Heart left ventricle (tissue), 16 donors: ENCODE data around the gene PRKG2. TPM values are rescaled to one million over a fixed set of nuclear protein-coding genes. Genes with fewer than 3 reads are reported as not detected.
"Not testable (repeated sequence)": the region's sequence is repeated elsewhere in the genome, so short reads cannot be mapped to it uniquely, and the experiment has no call there.

Experiments used
- ATAC-seq, 4 donors: fragments of 200-7000 bp; cut with Tn5 transposase; one replicate each; pipeline ENCODE4 v1.9.1; 2020 to 2022; ENCODE audit warnings: moderate library complexity in 4 of 4, mild to moderate bottlenecking in 3 of 4, moderate number of reproducible peaks in 1 of 4
- DNase-seq, 5 donors: peaks; one replicate each; pipeline ENCODE4 v3.0.0-alpha.2; 2020
- H3K27ac ChIP-seq, 12 donors: fragments of 200-600 bp; sonication (generic) in 4 of 12; one replicate each; pipeline versions ENCODE4 v1.5.0 to v1.8.0; 2016 to 2022; ENCODE audit warnings: mild to moderate bottlenecking in 2 of 12
- H3K27me3 ChIP-seq, 9 donors: fragments of 200-600 bp; sonication (generic) in 2 of 9; one replicate each; pipeline versions ENCODE4 v1.5.1 to v1.8.0; 2016 to 2022; ENCODE audit warnings: mild to moderate bottlenecking in 3 of 9
- H3K36me3 ChIP-seq, 9 donors: fragments of 200-600 bp; sonication (generic) in 2 of 9; one replicate each; pipeline versions ENCODE4 v1.5.0 to v1.8.0; 2018 to 2022; ENCODE audit warnings: mild to moderate bottlenecking in 2 of 9
- H3K4me1 ChIP-seq, 12 donors: fragments of 200-600 bp; sonication (generic) in 4 of 12; one replicate each; pipeline versions ENCODE4 v1.5.0 to v1.8.0; 2016 to 2022; ENCODE audit warnings: mild to moderate bottlenecking in 3 of 12
- H3K4me3 ChIP-seq, 12 donors: fragments of 200-600 bp; sonication (generic) in 4 of 12; one replicate each; pipeline versions ENCODE4 v1.5.0 to v1.8.0; 2017 to 2022; ENCODE audit warnings: mild to moderate bottlenecking in 9 of 12, moderate library complexity in 4 of 12
- H3K9me3 ChIP-seq, 12 donors: fragments of 200-600 bp; sonication (generic) in 4 of 12; one replicate each; pipeline versions ENCODE4 v1.5.0 to v1.8.0; 2016 to 2022; ENCODE audit warnings: mild to moderate bottlenecking in 1 of 12
- CTCF ChIP-seq, 12 donors: fragments of 200-600 bp; sonication (generic) in 4 of 12; IDR thresholded peaks; one replicate each; pipeline versions ENCODE4 v1.5.0 to v1.8.0; 2018 to 2022; ENCODE audit warnings: antibody characterized with exemption in 12 of 12, mild to moderate bottlenecking in 5 of 12
- POLR2A ChIP-seq, 2 donors: fragments of 450-650 bp; IDR thresholded peaks; one replicate each; pipeline ENCODE4 v1.6.1; 2017; ENCODE audit warnings: antibody characterized with exemption in 2 of 2, mild to moderate bottlenecking in 2 of 2, moderate library complexity in 2 of 2
- WGBS, 4 donors: extraction: QIAGEN DNeasy Blood & Tissue Kit in 2 of 4; methylation state at CpG; one replicate each; pipeline versions ENCODE4 v1.1.5 to v1.1.7; 2013 to 2018; 5-methylcytosine and 5-hydroxymethylcytosine counted together
- intact Hi-C, 10 donors: fragments of 100-400 bp; cut with DNase I; formaldehyde crosslinking; loops; one replicate each; pipeline versions ENCODE4 v1.11.1 to v1.14.2; 2022
- polyA plus RNA-seq, 2 donors: library from polyadenylated mRNA; stranded (reverse); fragments of 200-250 nt; gene quantifications; one replicate each; pipeline ENCODE4 v1.2.3, GENCODE V29; 2013
- total RNA-seq, 9 donors: library from RNA; depleted of rRNA in 2 of 9; stranded (reverse); fragments of >200 nt in 2 of 9; fragmentation: NEBNext Ultra II Directional in 3 of 9; extraction: Animal tissue kit (Norgen Biotek cat#: 25700) in 3 of 9; gene quantifications; one replicate each; pipeline versions ENCODE4 v1.1.0 to v1.2.4, GENCODE V29; 2016 to 2023
- donor health status: ischemic (EF 13 %, LVEDD 7.1; RV severe dilation, severe dysfunction).
- donor health status: healthy with polysubstance abuse.
- donor health status: DM: no; HTN: yes; CAD: no.
- donor health status: DM: no; HTN: no; CAD: no.
- donor health status: ischemic (EF 25% LVEDD 6.9; RV normal size, moderate dysfunction).
- donor health status: ischemic (EF 25% LVEDD 5.7; RV mildly dilated, moderate dysfunction).
- donor health status: healthy.
- donor health status: DM: yes; HTN: yes; CAD: no.
- donor health status: ischemic (EF 35%, LVEDD 5.7; RV mildly dilated, moderate dysfunction).
- donor health status: nonischemic (EF 11% LVEDD 7.7; RV severe dilation, severe dysfunction).
- donor health status: DM: yes; HTN: yes; CAD: no.
- donor health status: PGD.
- donor health status: ischemic (EF 29% LVEDD 5.4; RV normal size, mild dysfunction).
- donor health status: nonischemic (EF 23%, LVEDD 6.1; RV moderate dilation, normal function).

PRKG2 gene
- total and polyA plus RNA-seq, 11 donors: 0.06 to 0.75 (median 0.35) TPM; not detected in 5

GRCh38 chr4:81165861-81166430 is 49.1 kb downstream of the PRKG2 start:
- Histone ChIP-seq H3K4me1 (no peaks in the 10 kb centered on the region), H3K36me3 (no peaks in the 10 kb centered on the region), H3K27me3 (no peaks in the 10 kb centered on the region), H3K27ac (no peak overlapping the region), H3K9me3 (no peaks in the 10 kb centered on the region), H3K4me3 (no peak overlapping the region)
- ATAC-seq (no peak), DNase-seq (no peak)
- no peak for TF ChIP-seq POLR2A (IDR thresholded peaks at IDR 0.05)
- no peak for TF ChIP-seq CTCF (IDR thresholded peaks at IDR 0.05)
- intact Hi-C loops: no loop called here
- 15 to 32% (median 21%) methylated on average over 1 of the region's 1 CpG for WGBS, 4 donors

- H3K4me3 ChIP-seq: no peak overlapping the region
- no peak overlapping the region for H3K27ac ChIP-seq
- H3K36me3 ChIP-seq: no peaks in the 10 kb centered on the region
- intact Hi-C loops: no loop called here
- WGBS, 4 donors: 71 to 75% (median 73%) methylated on average over 7 of the region's 7 CpGs
- H3K9me3 ChIP-seq: no peaks in the 10 kb centered on the region
- H3K4me1 ChIP-seq: no peaks in the 10 kb centered on the region
- DNase-seq: no peak
- no peaks in the 10 kb centered on the region for H3K27me3 ChIP-seq
- ATAC-seq: no peak
- TF ChIP-seq CTCF (IDR thresholded peaks at IDR 0.05): no peak
- TF ChIP-seq POLR2A (IDR thresholded peaks at IDR 0.05): no peak
Measured at GRCh38 chr4:81164623-81165416, 50.2 kb downstream of the PRKG2 start.

- no peak for TF ChIP-seq CTCF (IDR thresholded peaks at IDR 0.05)
- no peak for TF ChIP-seq POLR2A (IDR thresholded peaks at IDR 0.05)
- no peaks in the 10 kb centered on the region for H3K9me3 ChIP-seq
- H3K27me3 ChIP-seq: no peaks in the 10 kb centered on the region
- no peak overlapping the region for H3K27ac ChIP-seq
- DNase-seq (no peak), ATAC-seq (no peak)
- no peak overlapping the region for H3K4me3 ChIP-seq
- WGBS, 4 donors: 56 to 87% (median 84%) methylated on average over 3 of the region's 3 CpGs
- no peaks in the 10 kb centered on the region for H3K4me1 ChIP-seq
- no peaks in the 10 kb centered on the region for H3K36me3 ChIP-seq
- intact Hi-C loops: no loop called here
Measured at GRCh38 chr4:81164126-81164525, 50.9 kb downstream of the PRKG2 start.

GRCh38 chr4:81162752-81163458 is 52.1 kb downstream of the PRKG2 start:
- TF ChIP-seq CTCF (IDR thresholded peaks at IDR 0.05) (no peak), POLR2A (IDR thresholded peaks at IDR 0.05) (no peak)
- H3K27ac ChIP-seq: no peak overlapping the region
- no peaks in the 10 kb centered on the region for H3K27me3 ChIP-seq
- DNase-seq (no peak), ATAC-seq (no peak)
- intact Hi-C loops: no loop called here
- no peak overlapping the region for H3K4me3 ChIP-seq
- WGBS, 4 donors: 72 to 81% (median 78%) methylated on average over 4 of the region's 4 CpGs
- H3K9me3 ChIP-seq: peaks cover 0 to 4% (median 0%) of the 10 kb centered on the region in 12 donors
- no peaks in the 10 kb centered on the region for H3K36me3 ChIP-seq
- no peaks in the 10 kb centered on the region for H3K4me1 ChIP-seq

GRCh38 chr4:81153714-81154323 is 61.2 kb downstream of the PRKG2 start:
- ATAC-seq, intact Hi-C loops, H3K4me1 ChIP-seq, H3K27me3 ChIP-seq, H3K36me3 ChIP-seq, H3K9me3 ChIP-seq, DNase-seq, H3K27ac ChIP-seq: not testable (repeated sequence)
- peak overlapping the region in 8 of 12 donors; percentile 28 to 43 (median 34) for H3K4me3 ChIP-seq
- WGBS, 4 donors: 56 to 77% (median 65%) methylated on average over 25 to 30 of the region's 30 CpGs
